HG02642 (cell line): Measurements from ENCODE around the gene GRK1.
"Not testable (repeated sequence)": the region's sequence is repeated elsewhere in the genome, so short reads cannot be mapped to it uniquely, and the experiment has no call there.

Source experiments
- ATAC-seq: cut with Tn5 transposase; IDR thresholded peaks from one replicate; pipeline ENCODE4 v1.9.1; 2021; ENCODE audit warnings: mild to moderate bottlenecking; ENCODE audit not compliant: unreplicated experiment, poor library complexity

The GRK1 gene

DNA sequence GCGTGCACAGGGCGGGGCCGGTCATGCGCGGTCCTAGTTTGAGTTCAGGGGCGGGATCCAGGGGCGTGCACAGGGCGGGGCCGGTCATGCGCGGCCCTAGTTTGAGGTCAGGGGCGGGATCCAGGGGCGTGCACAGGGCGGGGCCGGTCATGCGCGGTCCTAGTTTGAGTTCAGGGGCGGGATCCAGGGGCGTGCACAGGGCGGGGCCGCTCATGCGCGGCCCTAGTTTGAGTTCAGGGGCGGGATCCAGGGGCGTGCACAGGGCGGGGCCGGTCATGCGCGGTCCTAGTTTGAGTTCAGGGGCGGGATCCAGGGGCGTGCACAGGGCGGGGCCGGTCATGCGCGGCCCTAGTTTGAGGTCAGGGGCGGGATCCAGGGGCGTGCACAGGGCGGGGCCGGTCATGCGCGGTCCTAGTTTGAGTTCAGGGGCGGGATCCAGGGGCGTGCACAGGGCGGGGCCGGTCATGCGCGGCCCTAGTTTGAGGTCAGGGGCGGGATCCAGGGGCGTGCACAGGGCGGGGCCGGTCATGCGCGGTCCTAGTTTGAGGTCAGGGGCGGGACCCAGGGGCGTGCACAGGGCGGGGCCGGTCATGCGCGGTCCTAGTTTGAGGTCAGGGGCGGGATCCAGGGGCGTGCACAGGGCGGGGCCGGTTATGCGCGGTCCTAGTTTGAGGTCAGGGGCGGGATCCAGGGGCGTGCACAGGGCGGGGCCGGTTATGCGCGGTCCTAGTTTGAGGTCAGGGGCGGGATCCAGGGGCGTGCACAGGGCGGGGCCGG, 58.5 kb downstream of the GRK1 start:
- ATAC-seq, result not testable (repeated sequence)

DNA sequence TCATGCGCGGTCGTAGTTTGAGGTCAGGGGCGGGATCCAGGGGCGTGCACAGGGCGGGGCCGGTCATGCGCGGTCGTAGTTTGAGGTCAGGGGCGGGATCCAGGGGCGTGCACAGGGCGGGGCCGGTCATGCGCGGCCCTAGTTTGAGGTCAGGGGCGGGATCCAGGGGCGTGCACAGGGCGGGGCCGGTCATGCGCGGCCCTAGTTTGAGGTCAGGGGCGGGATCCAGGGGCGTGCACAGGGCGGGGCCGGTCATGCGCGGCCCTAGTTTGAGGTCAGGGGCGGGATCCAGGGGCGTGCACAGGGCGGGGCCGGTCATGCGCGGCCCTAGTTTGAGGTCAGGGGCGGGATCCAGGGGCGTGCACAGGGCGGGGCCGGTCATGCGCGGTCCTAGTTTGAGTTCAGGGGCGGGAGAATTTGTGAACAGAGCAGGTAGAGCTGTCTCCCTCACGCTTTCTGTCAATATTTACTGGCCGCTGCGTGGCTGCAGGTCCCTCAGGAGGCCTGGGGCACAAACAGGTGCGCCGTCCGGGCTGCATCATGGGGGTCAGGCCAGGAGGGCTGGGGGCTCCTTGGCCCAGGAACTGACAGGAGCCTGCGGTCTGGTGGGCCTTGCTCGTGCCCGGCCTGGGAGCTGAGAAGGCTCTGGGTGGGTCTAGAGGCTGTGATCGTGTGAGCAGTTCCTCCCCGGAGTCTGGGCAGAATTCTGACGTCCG, 59.2 kb downstream of the GRK1 start:
- not testable (repeated sequence) for ATAC-seq

DNA sequence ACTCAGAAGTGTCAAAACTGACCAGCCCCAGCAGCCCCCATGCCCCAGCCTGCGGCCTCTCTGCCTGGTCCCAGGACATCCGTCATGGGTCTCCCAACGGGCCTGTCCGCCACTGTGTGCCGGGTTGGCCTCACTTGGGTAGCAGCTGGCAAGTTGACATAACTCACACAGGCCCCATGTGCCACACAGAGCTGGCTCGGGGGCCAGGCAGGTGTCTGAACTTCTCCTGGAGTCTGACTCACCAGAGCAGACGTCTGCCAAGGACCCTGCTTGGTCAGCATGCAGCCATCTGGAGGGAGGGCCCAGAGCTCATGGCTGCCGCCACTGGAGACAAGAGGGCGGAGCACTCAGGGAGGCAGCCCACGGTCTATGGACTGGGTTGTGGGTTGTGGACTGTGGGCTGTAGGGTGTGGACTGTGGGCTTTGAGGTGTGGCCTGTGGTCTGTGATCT, 60.0 kb downstream of the GRK1 start:
- no peak for ATAC-seq

DNA sequence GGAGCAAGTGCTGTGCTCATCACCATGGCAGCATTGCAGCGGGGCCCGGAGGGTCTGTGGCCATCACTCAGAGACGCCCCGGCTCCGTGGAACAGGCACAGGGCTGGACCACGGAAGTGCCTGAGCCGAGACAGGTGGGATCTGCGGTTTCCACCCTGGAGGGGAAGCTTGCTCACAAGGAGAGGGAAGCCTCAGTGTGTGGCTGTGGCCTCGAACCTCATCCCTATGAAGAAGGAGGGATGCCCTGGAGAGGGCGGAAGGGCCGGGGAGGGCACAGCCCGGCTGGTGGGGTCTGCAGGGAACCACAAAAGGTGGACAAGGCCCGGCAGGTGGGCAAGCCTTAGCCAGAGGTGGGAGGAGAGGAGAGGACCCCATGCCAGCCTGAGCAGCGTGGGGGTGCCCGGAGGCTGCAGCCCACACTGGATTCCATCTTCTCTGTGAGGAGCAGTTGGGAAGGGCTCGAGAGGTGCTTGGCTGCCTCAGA, 61.6 kb downstream of the GRK1 start:
- ATAC-seq, result no peak

DNA sequence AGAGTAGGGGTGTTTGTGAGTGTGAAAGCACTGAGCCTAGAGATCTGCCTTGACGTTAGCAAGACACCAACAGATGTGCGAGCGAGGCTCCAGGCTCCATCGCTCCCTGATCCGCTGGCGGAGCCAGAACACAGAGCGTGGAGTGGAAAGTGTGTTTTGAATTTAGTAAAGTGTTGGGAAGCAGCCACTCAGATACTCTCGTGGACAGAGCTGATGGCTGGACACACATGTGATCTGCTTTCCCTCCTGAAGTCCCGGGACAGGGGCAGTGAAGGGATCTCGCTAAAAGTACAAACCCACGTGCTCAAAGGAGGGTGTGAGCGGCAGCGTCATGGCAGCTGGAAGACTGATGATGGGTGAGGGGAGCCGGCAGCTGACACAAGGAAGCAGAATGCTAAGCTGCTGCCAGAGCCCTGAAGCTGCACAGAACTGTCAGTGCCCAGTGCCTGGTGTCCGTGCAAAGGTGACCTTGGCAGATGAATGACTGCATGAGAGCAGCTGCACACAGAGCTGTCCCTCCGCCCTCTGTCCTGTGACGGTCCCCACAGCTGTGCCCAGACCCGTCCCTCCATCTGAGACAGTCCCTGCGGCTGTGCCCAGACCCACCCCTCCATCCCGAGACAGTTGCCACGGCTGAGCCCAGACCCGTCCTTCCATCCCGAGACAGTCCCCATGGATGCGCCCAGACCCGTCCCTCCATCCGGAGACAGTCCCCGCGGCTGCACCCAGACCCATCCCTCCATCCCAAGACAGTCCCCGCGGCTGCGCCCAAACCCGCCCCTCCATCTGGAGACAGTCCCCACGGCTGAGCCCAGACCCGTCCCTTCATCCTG, 62.4 kb downstream of the GRK1 start:
- no peak for ATAC-seq

DNA sequence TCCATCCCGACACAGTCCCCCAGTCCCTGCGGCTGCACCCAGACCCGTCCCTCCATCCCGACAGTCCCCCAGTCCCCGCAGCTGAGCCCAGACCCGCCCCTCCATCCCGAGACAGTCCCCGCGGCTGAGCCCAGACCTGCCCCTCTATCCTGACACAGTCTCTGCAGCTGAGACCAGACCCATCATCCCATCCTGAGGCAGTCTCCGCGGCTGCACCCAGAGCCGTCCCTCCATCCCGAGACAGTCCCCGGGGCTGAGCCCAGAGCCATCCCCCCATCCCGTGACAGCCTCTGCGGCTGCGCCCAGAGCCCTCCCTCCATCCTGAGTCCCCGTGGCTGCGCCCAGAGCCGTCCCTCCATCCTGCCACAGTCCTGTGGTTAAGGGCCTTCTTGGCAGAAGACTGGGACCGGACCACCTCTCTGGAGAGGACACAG, 63.3 kb downstream of the GRK1 start:
- no peak for ATAC-seq

DNA sequence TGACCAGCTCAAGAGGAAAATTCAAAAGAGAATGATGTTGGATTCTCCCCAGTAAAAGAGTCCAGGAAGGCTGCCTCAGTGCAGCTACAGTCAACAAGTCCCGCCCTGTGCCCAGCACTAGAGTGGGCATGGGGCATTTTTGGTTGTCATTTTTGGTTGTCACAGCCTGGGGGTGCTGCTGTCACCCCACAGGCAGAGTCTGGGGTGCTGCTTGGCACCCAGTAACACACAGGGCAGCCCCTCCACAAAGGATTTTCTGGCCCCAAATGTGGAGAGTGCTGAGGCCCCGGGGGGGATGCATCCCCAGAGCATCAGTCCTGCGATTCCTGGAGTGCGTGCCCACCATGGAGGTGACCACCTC, 63.8 kb downstream of the GRK1 start:
- no peak for ATAC-seq

DNA sequence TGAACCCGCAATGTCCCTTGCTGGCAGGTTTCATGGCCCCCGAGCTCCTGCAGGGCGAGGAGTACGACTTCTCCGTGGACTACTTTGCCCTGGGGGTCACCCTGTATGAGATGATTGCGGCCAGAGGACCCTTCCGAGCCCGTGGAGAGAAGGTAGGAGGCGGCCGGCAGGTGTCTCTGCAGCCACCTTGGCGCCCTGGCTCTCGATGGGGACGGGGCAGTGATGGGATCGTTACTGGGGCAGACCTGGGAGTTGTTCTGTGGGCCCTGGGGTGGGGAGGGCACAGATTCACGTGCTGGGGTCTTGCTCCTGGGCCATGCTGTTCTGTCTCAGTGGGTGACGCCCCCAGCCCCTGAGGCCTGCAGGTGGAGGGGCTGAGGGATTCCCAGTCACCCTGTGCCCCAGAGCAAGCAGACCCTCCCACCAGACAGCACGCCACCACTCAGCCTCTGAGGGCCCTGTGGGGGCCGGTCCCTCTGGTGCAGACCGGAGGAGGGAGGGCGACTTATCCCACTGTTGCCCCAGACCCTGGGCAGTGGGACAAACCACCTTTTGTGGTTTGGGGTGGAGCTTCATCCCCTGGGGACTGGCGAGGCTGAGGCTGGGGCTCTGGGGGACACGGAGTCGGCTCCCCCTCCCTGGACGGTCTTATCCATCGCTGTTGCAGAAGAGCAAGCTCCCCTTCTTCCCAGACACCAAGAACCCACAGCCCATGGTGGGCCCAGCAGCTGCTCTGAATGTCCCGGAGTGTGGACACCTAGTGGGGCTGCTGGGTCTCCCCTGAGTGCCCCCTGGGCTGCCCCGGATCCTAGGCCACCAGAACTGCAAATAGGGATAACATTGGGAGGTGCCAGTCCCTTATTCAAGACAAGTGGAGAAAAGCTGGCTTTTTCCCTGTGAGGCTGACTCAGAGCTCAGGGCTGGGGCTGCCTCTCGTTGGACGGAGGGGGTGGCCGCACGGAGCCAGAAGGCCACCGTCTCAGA, 64.5 kb downstream of the GRK1 start:
- no peak for ATAC-seq

DNA sequence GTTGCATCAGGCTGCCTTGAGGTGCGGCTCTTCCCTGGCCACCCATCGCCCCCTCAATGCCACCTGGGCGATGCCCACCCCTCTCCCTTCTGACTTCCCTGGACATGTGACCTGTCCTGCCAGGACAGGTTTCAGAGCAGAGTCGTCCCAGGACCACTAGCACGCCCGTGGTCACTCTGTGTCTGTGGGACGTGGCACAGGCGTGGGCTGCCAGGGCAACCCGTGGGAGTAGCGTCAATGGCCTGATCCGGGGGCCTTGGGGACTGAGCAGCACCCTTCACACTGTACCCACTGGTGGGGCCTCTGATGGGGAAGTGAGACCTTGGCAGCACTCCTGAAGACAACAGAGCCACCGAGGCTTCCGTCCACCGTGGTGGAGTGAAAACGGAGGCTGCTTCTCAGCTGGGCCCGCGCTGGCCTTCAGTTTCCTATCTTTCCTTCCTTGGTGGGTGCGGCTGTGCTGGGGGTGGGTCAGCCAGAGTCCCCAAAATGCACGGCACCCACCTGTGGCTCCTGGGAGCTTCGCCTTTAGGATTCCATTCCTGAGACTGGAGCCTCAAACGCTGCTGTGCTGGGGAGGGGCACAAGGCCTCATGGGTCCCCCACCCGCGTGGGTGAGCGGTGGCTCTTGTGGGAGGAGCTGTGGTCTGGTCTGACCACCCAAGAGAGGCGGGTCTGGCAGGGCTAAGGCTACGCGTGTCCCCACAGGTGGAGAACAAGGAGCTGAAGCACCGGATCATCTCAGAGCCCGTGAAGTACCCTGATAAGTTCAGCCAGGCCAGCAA, 65.3 kb downstream of the GRK1 start:
- no peak for ATAC-seq

DNA sequence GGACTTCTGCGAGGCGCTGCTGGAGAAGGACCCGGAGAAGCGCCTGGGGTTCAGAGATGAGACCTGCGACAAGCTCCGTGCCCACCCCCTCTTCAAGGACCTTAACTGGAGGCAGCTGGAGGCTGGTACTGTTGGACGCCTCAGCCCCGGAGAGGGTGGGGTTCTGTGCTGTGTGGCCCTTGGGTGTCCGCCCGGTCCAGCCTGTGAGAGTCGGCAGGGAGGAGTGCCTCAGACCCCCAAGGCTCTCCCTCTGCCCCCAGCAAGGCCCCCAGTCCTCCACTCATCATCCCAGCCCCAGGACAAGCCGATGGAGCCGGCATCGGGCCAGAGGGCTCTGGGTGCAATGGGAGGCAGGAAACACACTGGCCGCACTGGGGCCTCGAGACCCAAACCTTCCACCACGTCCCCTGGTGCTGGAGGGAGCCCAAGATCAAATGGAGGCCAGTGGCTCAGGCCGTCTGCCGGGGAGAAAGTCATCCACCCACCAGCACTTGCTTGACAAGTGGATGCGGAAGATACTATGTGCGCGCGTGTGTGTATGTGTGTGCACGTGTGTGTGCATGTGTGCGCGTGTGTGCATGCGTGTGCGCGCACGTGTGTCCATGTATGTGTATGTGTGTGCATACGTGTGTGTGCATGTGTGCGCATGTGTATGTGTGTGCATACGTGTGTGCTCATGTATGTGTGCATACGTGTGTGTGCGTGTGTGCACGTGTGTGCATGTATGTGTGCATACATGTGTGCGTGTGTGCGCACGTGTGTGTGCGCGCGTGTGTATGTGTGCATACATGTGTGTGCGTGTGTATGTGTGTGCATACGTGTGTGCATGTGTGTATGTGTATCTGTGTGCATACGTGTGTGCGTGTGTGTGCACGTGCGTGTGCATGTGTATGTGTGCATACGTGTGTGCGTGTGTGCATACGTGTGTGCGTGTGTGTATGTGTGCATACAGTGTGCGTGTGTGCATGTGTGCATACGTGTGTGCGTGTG, 66.2 kb downstream of the GRK1 start:
- no peak for ATAC-seq

DNA sequence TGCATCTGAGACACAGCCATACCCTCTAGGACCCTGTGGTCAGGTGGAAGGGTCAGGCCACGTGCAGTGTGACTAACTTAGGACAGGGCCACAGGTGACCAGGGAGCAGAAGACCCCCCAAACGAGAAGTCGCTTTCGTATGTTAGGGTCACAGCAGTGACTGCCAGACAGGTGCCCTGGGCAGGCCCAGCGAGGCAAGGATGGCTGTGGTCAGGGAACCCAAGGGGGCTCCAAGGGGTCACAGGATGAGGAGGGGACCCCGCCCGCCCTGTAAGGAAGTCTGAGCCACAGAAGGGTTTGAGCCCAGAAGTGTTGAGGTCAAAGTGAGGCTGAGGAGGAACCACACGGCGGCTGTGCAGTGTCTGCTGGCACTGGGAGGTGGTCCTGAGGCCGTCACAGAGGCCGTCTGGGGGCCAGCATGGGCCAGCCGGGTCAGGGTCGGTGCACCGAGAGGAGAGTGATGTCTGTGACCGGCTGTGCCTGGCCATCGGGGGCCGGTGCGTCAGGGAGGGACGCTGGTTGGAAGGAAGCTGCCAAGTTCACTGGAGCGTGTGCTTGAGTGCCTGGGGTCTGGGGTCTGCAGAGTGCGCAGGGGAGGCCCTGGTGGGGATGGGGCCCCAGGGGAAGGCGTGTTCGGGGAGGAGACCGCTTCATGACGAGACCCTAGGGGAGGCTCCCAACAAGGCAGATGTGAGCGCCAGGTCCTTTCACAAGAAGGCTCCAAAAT, 67.2 kb downstream of the GRK1 start:
- no peak for ATAC-seq

DNA sequence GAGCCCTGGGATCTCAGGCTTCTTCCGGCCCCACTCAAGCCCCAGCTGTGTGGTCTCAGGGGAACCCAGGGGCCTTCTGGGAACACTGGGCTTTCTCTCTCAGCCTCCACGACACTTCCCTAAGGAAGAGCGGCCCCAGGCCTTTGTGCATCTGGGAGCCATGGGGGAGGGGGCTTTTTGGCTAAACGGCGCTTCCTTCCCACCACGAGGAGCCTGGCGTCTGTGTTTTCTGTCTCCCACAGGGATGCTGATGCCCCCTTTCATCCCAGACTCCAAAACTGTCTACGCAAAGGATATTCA, 67.8 kb downstream of the GRK1 start:
- no peak for ATAC-seq

DNA sequence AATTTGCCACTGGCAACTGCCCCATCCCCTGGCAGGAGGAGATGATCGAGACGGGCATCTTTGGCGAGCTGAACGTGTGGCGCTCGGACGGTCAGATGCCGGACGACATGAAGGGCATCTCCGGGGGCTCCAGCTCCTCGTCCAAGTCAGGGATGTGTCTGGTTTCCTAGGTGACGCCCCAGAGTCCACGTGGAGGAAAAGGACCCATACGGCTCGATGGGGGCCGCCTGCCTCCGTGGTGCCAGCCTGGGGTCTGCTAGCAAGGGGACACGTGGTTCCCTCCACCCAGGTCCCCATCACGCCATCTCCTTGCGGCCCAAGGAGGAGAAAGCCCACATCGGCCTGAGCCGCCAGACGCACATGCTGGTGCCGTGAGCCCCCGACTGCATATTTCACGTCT, 68.2 kb downstream of the GRK1 start:
- ATAC-seq, result no peak

DNA sequence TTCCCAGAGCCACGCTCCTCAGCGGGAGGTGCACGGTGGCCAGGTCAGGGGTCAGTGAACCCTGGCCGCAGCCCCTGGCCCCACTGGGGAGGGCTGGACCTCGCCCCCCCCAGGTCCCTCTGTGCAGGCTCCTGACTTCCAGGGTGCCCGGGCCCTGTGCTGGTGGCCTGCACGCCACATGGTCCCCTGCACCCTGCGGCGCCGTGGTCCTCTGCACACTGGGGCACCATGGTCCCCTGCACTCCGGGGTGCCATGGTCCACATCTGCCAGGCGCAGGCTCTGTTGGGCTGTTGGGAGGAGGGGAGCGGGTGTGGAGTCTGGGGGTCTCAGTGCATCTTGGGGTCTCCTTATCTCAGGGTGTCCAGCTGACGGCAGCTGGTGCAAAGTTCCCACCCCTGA, 68.7 kb downstream of the GRK1 start:
- ATAC-seq, result no peak

DNA sequence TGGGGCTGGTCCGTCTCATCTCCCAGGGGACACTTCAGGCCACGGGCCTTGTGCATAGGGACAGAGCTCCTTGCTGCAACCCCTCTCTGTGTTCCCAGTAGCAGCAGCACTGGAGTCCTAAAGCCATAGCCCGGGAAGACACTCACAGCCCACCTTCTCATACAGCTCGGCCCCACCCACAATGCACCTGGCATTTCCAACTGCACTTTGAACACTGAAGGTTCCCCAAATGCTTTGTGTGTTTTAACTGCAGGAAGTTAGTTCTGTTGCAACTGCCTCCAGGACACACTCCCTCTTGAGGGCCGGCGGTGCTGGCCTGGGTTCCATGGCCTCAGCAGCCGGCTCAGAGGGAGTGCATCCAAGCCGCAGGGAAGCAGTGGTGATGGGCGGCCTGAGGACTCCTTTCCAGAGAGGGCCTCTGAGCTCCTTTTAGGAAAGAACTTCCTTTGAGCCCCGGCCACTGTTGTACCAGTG, 69.3 kb downstream of the GRK1 start:
- no peak for ATAC-seq

DNA sequence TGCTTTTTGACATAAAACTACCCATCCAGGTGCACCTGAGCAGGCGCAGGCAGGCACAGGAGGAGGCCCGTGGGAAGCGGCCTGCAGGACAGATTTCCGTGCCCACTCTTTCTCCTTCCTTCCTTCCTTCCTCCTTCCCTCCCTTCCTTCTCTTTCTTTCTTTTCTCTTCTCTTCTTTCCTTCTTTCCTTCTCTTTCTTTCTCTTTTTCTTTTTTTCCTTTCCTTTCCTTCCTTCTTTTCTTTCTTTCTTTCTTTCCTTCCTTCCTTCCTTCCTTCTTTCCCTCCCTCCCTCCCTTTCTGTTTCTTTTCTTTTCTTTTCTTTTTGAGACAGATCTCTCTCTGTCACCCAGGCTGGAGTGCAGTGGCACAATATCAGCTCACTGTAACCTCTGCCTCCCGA, 70.8 kb downstream of the GRK1 start:
- no peak for ATAC-seq
